Muscle of leg (tissue), 11 donors: ENCODE measurements around the gene MINDY4B. TPM values are rescaled to one million over a fixed set of nuclear protein-coding genes. Genes with fewer than 3 reads are reported as not detected.

Experiments used
- DNase-seq: peaks from one replicate; pipeline ENCODE4 v3.0.0; 2013
- H3K27ac ChIP-seq: one replicate; pipeline ENCODE4 v1.5.1; 2013; ENCODE audit warnings: mild to moderate bottlenecking, low read length, control low read depth
- H3K27me3 ChIP-seq: one replicate; pipeline ENCODE4 v1.6.1; 2013; ENCODE audit warnings: low read length; ENCODE audit not compliant: control insufficient read depth, insufficient read depth
- H3K36me3 ChIP-seq: one replicate; pipeline ENCODE4 v1.6.1; 2013; ENCODE audit warnings: low read length; ENCODE audit not compliant: control insufficient read depth, insufficient read depth
- H3K4me1 ChIP-seq: one replicate; pipeline ENCODE4 v1.6.1; 2013; ENCODE audit warnings: low read length; ENCODE audit not compliant: control insufficient read depth, insufficient read depth
- H3K4me3 ChIP-seq: one replicate; pipeline ENCODE4 v1.5.1; 2013; ENCODE audit warnings: low read length, control low read depth
- H3K9me3 ChIP-seq: replicated peaks from 2 replicates; pipeline ENCODE4 v1.6.1; 2013; ENCODE audit warnings: low read depth, low read length; ENCODE audit not compliant: control insufficient read depth
- WGBS: methylation state at CpG from one replicate; pipeline ENCODE4 v1.1.5; 2013; ENCODE audit warnings: missing lambda C conversion rate; ENCODE audit not compliant: insufficient coverage; 5-methylcytosine and 5-hydroxymethylcytosine counted together
- polyA plus RNA-seq, 8 donors: library from polyadenylated mRNA; unstranded; fragments of 120-200 nt; gene quantifications; one replicate each; pipeline versions ENCODE4 v1.2.1 to v1.2.3, GENCODE V29; 2013; ENCODE audit warnings: inconsistent platforms in 1 of 8, low replicate concordance in 1 of 8; ENCODE audit not compliant: insufficient read length in 8 of 8, insufficient read depth in 1 of 8
- total RNA-seq: library from RNA; stranded (reverse); fragments of 120-200 nt; gene quantifications from one replicate; pipeline ENCODE4 v1.2.4, GENCODE V29; 2013

MINDY4B gene
- total and polyA plus RNA-seq, 9 donors, result 0.47 to 4.8 (median 1.4) TPM

DNA sequence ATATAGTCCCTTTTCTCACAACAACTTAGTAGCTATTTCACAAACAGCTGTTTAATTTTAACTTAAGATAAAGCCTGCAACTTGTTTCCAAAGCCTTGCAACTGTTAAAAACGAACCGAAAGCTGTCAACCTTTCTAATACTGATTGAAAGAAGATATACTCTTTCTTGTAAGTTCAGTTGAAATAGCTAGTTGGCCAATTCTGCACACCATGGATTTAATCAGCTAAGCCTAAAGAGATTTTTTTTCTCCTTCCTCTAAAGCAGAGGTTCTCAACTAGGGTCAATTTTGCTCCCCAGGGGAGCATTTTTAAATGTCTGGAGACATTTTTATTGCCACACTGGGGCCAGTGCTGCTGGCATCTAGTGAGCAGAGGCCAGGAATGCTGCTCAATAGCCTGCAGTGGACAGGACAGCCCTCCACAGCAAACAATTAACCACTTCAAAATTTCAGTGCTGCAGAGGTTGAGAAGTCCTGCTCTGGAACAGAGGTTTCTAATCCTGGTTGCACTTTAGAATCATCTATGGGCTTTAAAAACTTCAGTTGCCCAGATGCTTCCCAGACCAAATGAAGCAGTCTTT lies 26.2 kb downstream of the MINDY4B start:
- DNase-seq, result no peak
- Histone ChIP-seq H3K36me3 (no peaks in the 10 kb centered on the region), H3K27me3 (peaks cover 2% of the 10 kb centered on the region), H3K9me3 (no peaks in the 10 kb centered on the region), H3K27ac (no peak overlapping the region), H3K4me1 (no peaks in the 10 kb centered on the region), H3K4me3 (no peak overlapping the region)
- WGBS, result no CpG with 5 or more reads among the region's 2 CpGs

DNA sequence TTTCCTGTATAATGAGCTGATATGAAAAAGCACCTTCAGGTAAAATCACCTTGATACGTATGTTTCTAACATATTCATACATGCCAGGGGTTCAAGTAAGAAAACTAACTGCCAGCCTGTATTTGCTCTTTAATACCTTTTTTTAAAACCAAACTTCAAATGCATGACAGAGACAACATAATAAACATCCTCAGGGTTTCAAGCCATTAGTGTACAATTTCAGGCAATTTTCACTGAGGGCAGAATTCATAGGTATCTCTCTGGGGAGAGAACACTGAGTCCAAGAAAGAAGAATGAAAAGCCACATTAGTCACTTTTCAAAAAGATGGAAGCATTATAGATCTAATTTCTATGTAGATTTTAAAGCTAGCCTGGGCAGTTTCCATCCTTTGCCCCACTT lies 26.9 kb downstream of the MINDY4B start:
- no peaks in the 10 kb centered on the region for H3K36me3 ChIP-seq
- no peak for DNase-seq
- no peaks in the 10 kb centered on the region for H3K4me1 ChIP-seq
- H3K27me3 ChIP-seq, result no peaks in the 10 kb centered on the region
- no peaks in the 10 kb centered on the region for H3K9me3 ChIP-seq
- no peak overlapping the region for H3K4me3 ChIP-seq
- WGBS, result no CpG with 5 or more reads among the region's 1 CpG
- no peak overlapping the region for H3K27ac ChIP-seq

DNA sequence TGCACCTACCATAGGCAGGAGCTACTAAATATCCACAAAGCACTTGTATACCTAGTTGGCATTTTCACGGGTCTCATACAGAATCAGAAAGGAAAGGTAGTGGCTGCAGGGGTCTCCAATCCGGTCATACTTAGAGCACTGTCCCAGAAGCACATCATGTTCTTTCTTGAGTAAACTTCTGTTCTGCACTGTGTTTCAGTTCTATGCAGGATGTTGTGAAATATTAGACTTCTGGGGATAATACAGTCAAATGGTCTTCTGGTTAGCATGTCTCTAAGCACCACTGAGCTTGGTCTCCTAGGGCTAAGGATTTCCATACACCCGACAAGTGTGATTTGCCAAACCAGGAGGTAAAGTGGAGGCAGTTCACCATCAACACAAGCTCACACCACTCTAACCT lies 27.9 kb downstream of the MINDY4B start:
- H3K27ac ChIP-seq, result no peak overlapping the region
- no peaks in the 10 kb centered on the region for H3K27me3 ChIP-seq
- no peaks in the 10 kb centered on the region for H3K4me1 ChIP-seq
- WGBS, result no CpG with 5 or more reads among the region's 3 CpGs
- H3K9me3 ChIP-seq, result no peaks in the 10 kb centered on the region
- H3K4me3 ChIP-seq, result no peak overlapping the region
- no peak for DNase-seq
- H3K36me3 ChIP-seq, result no peaks in the 10 kb centered on the region

- DNase-seq, result no peak
- Histone ChIP-seq H3K9me3 (no peaks in the 10 kb centered on the region), H3K27ac (no peak overlapping the region), H3K27me3 (no peaks in the 10 kb centered on the region), H3K4me1 (no peaks in the 10 kb centered on the region), H3K4me3 (no peak overlapping the region), H3K36me3 (no peaks in the 10 kb centered on the region)
- 68% methylated on average over 3 of the region's 6 CpGs for WGBS
Measured at GRCh38 chr3:150876611-150877265, 28.5 kb downstream of the MINDY4B start.

GRCh38 chr3:150875548-150875947 lies 29.7 kb downstream of the MINDY4B start:
- no peaks in the 10 kb centered on the region for H3K4me1 ChIP-seq
- no peak overlapping the region for H3K27ac ChIP-seq
- H3K27me3 ChIP-seq, result no peaks in the 10 kb centered on the region
- H3K4me3 ChIP-seq, result no peak overlapping the region
- WGBS, result no CpG with 5 or more reads among the region's 2 CpGs
- no peaks in the 10 kb centered on the region for H3K9me3 ChIP-seq
- no peak for DNase-seq
- no peaks in the 10 kb centered on the region for H3K36me3 ChIP-seq

DNA sequence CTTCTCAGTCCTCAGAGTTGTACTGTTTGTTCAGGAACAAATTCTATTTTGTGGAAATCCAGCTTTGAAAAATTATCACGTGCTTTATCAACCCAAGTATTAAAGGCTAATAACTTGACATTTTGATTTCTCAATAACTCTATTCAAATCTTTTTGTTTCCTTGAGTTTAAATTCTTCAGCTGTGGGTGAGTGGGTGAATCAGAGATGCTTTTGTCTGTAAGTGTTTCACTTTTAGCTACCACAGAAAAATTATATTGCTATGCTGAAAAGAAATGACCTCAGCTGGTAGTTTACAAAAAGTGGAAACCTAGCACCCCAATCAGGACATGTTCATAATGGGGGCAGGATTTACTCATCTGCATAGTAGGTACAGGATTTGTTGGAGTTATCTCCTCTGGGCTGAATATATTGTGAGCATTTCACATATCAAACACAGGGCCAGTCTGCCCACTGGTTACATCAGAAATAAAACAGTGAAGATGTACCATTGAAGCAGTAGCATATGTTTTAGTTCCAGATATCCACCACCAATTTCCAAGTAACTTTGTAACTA lies 30.5 kb downstream of the MINDY4B start:
- Histone ChIP-seq H3K27ac (no peak overlapping the region), H3K9me3 (no peaks in the 10 kb centered on the region), H3K4me1 (no peaks in the 10 kb centered on the region), H3K4me3 (no peak overlapping the region), H3K27me3 (no peaks in the 10 kb centered on the region), H3K36me3 (no peaks in the 10 kb centered on the region)
- no CpG with 5 or more reads among the region's 1 CpG for WGBS
- DNase-seq, result no peak

- Histone ChIP-seq H3K27ac (peak overlapping the region; percentile 32), H3K36me3 (no peaks in the 10 kb centered on the region)
Measured at GRCh38 chr3:150871192-150871591, 34.0 kb downstream of the MINDY4B start.

GRCh38 chr3:150870406-150870805 lies 34.8 kb downstream of the MINDY4B start:
- H3K4me3 ChIP-seq, result no peak overlapping the region
- H3K27ac ChIP-seq, result peak overlapping the region; percentile 53
- H3K36me3 ChIP-seq, result no peaks in the 10 kb centered on the region
- no peaks in the 10 kb centered on the region for H3K27me3 ChIP-seq
- H3K9me3 ChIP-seq, result no peaks in the 10 kb centered on the region
- WGBS, result no CpG with 5 or more reads among the region's 3 CpGs
- DNase-seq, result peak; percentile 54
- peaks cover 4% of the 10 kb centered on the region for H3K4me1 ChIP-seq

More at GRCh38 chr3:150871192-150871591, 34.0 kb downstream of the MINDY4B start:
- Histone ChIP-seq H3K4me1 (peaks cover 4% of the 10 kb centered on the region), H3K4me3 (no peak overlapping the region), H3K27me3 (no peaks in the 10 kb centered on the region), H3K9me3 (no peaks in the 10 kb centered on the region)
- no peak for DNase-seq
- 100% methylated on average over 1 of the region's 4 CpGs for WGBS

DNA sequence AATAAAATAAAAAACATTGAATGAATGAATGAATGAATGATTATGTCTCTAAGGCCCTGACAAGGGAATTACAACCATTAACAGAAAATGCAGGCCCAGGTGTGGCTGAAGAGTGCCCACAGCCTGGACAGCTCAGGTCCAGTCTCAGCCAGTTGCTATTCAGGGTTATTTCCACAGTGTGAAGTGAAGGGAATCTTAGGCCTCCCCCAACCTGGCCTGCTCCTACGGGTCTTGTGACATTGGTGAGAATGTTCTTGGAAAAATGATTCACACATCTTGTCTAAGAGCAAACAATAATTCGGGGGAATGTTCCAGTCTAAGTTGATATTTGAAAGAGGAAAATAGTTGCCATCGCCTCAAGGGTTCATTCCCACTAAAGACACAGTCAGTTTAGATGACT lies 37.0 kb downstream of the MINDY4B start:
- H3K27ac ChIP-seq, result no peak overlapping the region

GRCh38 chr3:150867434-150867833 lies 37.8 kb downstream of the MINDY4B start:
- Histone ChIP-seq H3K9me3 (no peaks in the 10 kb centered on the region), H3K27me3 (no peaks in the 10 kb centered on the region), H3K36me3 (no peaks in the 10 kb centered on the region), H3K27ac (no peak overlapping the region), H3K4me1 (peaks cover 4% of the 10 kb centered on the region), H3K4me3 (no peak overlapping the region)
- no peak for DNase-seq
- WGBS, result 96% methylated on average over 2 of the region's 3 CpGs

More for the DNA sequence above, 37.0 kb downstream of the MINDY4B start:
- WGBS, result no CpG with 5 or more reads among the region's 3 CpGs
- Histone ChIP-seq H3K27me3 (no peaks in the 10 kb centered on the region), H3K4me3 (no peak overlapping the region), H3K9me3 (no peaks in the 10 kb centered on the region), H3K36me3 (no peaks in the 10 kb centered on the region), H3K4me1 (peaks cover 4% of the 10 kb centered on the region)
- DNase-seq, result peak; percentile 15
